Neural progenitor cell (in vitro differentiated cells): ENCODE results near the gene ULK4.

Experiments
- CTCF ChIP-seq: fragments of 200-600 bp; sonication (generic); IDR thresholded peaks from 2 replicates; pipeline ENCODE4 v1.5.1; 2017; ENCODE audit warnings: antibody characterized with exemption, mild to moderate bottlenecking
- EZH2phosphoT487 ChIP-seq: fragments of 200-600 bp; sonication (generic); IDR thresholded peaks from 2 replicates; pipeline ENCODE4 v1.6.1; 2017; ENCODE audit warnings: antibody characterized with exemption

GRCh38 chr3:41329881-41330280 is 632.0 kb downstream of the ULK4 start:
- TF ChIP-seq CTCF (no peak), EZH2phosphoT487 (no peak)
